Activated CD4-positive, alpha-beta memory T cell treated with anti-CD3 and anti-CD28 coated beads, Interleukin-2, amount 10 ng/mL, durations not matched to agents 7 days and 5 days (primary cell): ENCODE data around the gene NIPAL3. TPM values are rescaled to one million over a fixed set of nuclear protein-coding genes. Genes with fewer than 3 reads are reported as not detected.
A peak's percentile ranks its signal among the peaks of the same experiment; 100 is the strongest.

Source experiments
- CTCF ChIA-PET: fragments of 350-600 bp; sonication (Branson Sonifier 250); formaldehyde crosslinking; loops from one replicate; lab custom pipeline; 2021; ENCODE audit warnings: antibody characterized with exemption, inconsistent platforms; lab: Charles Lee
- POLR2A ChIA-PET: fragments of 350-600 bp; sonication (Branson Sonifier 250); formaldehyde crosslinking; loops from one replicate; lab custom pipeline; 2021; ENCODE audit warnings: antibody characterized with exemption; lab: Charles Lee
- DNase-seq: peaks from one replicate; pipeline ENCODE4 v3.0.0-alpha.2; 2020
- H3K27ac Mint-ChIP-seq: one replicate; pipeline ENCODE4 v1.8.0; 2021; ENCODE audit warnings: mild to moderate bottlenecking, mixed read lengths
- H3K27me3 Mint-ChIP-seq: one replicate; pipeline ENCODE4 v1.8.0; 2021; ENCODE audit warnings: mixed read lengths
- H3K36me3 Mint-ChIP-seq: one replicate; pipeline ENCODE4 v1.8.0; 2021; ENCODE audit warnings: low read depth, mixed read lengths
- H3K4me1 Mint-ChIP-seq: one replicate; pipeline ENCODE4 v1.8.0; 2021; ENCODE audit warnings: mixed read lengths
- H3K4me3 Mint-ChIP-seq: one replicate; pipeline ENCODE4 v1.8.0; 2021; ENCODE audit warnings: mild to moderate bottlenecking, mixed read lengths
- H3K9me3 Mint-ChIP-seq: one replicate; pipeline ENCODE4 v1.8.0; 2021; ENCODE audit warnings: mixed read lengths
- total RNA-seq, 2 experiments: library from RNA; stranded (reverse); gene quantifications; one replicate each; pipeline ENCODE4 v1.2.3, GENCODE V29; 2021

Gene NIPAL3
- 10 to 100 TPM; 51.8 to 53.5 TPM for total RNA-seq

DNA sequence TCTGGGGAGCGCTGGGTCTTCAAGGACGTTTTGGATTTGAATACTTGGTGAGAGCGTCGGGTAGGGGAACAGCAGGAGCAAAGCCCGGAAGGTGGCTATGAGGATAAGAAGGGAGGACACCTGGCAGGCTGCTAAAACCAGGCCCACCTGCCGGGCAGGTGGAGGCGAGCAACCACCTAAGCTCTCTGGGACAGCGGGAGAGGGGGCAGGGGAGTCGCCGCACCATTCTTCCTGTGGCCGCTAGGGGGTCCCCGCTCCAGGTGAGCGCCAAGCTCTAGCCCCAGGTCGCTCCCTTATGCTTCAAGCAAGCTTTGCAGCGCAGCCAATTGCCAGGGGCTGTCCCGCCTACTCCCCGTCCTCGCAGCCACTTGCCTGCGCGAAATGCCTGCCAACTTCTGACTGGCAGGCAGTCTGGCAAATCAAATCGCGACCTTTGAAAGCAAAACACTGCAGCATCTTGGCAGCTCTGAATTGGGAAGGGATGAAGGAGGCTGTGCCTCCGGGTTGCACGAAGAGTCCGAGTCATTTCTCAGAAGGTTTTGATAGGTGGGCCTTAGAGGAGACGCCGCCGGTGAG lies at the start of gene NIPAL3:
TSS of gene NIPAL3 (plus strand) at position 469 of the 576 bp plus-strand sequence. CDS start 3,746 bp downstream, outside the sequence.
- H3K4me3 Mint-ChIP-seq, result peak within 1 kb of the TSS; percentile 98
- H3K4me1 Mint-ChIP-seq, result peaks cover 61% of the 10 kb centered on the region
- peak within 1 kb of the TSS; percentile 77 for H3K27ac Mint-ChIP-seq
- CTCF ChIA-PET, result interaction anchor here (0.5 to 7.0 kb wide), 49 partner anchors 8 to 684 kb away, joined by 3 to 89 read pairs (median 6); partner anchors contain the start of genes IFNLR1 and RCAN3
- POLR2A ChIA-PET, result interaction anchor here (0.6 to 8.2 kb wide), 17 partner anchors 22 to 455 kb away, joined by 3 to 172 read pairs (median 6); partner anchors contain the start of genes CLIC4, PNRC2 and RCAN3
- peak; percentile 99 for DNase-seq
- H3K36me3 Mint-ChIP-seq, result peaks cover 19% of the 10 kb centered on the region
- H3K9me3 Mint-ChIP-seq, result no peaks in the 10 kb centered on the region
- no peaks in the 10 kb centered on the region for H3K27me3 Mint-ChIP-seq

DNA sequence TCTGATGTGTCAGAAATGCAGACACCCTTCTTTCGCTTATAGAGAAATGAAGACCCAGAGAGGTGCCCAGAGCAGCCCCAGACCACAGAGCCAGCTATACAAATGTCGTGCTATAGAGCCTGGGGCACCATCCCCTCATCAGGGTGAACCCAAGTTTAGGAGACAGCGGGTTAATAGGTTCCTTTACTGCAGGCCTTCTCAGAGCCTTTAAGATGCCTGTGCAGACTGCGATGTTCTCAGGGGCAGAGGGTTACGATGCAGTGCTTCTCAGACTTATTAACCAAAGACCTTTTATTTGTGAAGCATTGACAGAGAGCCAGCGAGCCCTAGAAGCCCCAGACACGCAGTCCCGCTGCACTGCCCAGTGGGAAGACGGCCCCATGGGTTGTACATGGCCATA lies 48.9 kb upstream of the NIPAL3 start:
- Mint-ChIP-seq H3K4me1 (peaks cover 27% of the 10 kb centered on the region), H3K27me3 (peaks cover 1% of the 10 kb centered on the region), H3K27ac (no peak overlapping the region), H3K9me3 (no peaks in the 10 kb centered on the region), H3K4me3 (no peak overlapping the region), H3K36me3 (no peaks in the 10 kb centered on the region)
- ChIA-PET POLR2A (no interaction called here), CTCF (interaction anchor here (0.9 to 2.5 kb wide), 4 partner anchors 18 to 165 kb away, joined by 4 to 8 read pairs (median 6); no protein-coding TSS in a partner anchor)
- no peak for DNase-seq

- H3K27ac Mint-ChIP-seq, result no peak overlapping the region
- no peak overlapping the region for H3K4me3 Mint-ChIP-seq
Measured at GRCh38 chr1:24369199-24369598, 46.4 kb upstream of the NIPAL3 start.

DNA sequence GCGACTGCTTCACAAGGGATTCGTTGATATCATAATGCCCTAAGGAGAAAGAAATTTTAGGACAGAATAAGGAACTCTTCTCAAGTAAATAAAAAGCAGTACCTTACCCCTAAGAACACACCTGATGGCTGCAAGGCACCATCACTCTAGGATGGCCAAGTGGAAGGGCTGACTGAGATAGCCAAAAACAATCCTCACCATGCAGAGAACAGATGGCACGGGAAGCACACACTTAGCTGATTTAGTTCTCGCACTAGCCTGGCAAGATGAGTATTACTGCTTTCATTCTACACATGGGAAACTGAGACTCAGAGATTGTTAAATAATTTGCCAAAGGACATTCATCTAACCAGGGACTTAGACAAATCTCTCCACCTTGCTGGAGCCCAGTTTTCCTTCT lies 45.8 kb upstream of the NIPAL3 start:
- Mint-ChIP-seq H3K9me3 (no peaks in the 10 kb centered on the region), H3K4me3 (no peak overlapping the region), H3K27ac (no peak overlapping the region), H3K36me3 (no peaks in the 10 kb centered on the region), H3K27me3 (no peaks in the 10 kb centered on the region), H3K4me1 (peaks cover 15% of the 10 kb centered on the region)
- DNase-seq, result no peak
- ChIA-PET CTCF (interaction anchor here (1.2 kb wide), 1 partner anchor 21 kb away, joined by 3 read pairs; no protein-coding TSS in a partner anchor), POLR2A (no interaction called here)

More at GRCh38 chr1:24369199-24369598, 46.4 kb upstream of the NIPAL3 start:
- no peaks in the 10 kb centered on the region for H3K9me3 Mint-ChIP-seq
- ChIA-PET CTCF (no interaction called here), POLR2A (interaction anchor here (1.4 to 1.7 kb wide), 2 partner anchors 13 to 22 kb away, joined by 3 to 5 read pairs; no protein-coding TSS in a partner anchor)
- H3K27me3 Mint-ChIP-seq, result no peaks in the 10 kb centered on the region
- H3K4me1 Mint-ChIP-seq, result peaks cover 21% of the 10 kb centered on the region
- H3K36me3 Mint-ChIP-seq, result no peaks in the 10 kb centered on the region
- no peak for DNase-seq

DNA sequence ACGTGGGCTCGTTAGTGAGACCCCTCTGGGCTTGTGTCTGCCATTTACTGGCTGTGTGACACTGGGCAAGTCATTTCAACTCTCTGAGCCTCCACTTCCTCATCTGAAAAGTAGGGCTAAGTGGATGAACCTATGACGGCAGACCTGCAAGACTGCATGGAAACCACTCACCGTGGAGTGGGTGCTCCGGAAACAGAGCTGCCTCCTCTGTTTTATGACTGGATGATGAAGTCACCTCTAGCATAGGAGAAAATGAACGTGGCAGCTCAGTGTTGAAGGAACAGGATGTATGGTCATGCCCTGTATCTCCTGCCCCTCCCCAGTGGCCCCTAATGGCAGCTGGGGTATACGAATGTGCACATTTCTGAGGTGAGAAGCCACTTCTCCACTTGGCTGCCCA lies 42.6 kb upstream of the NIPAL3 start:
- CTCF ChIA-PET, result interaction anchor here (1.6 kb wide), 1 partner anchor 18 kb away, joined by 6 read pairs; no protein-coding TSS in a partner anchor
- Mint-ChIP-seq H3K9me3 (no peaks in the 10 kb centered on the region), H3K4me3 (no peak overlapping the region), H3K4me1 (no peaks in the 10 kb centered on the region), H3K27me3 (no peaks in the 10 kb centered on the region), H3K27ac (no peak overlapping the region), H3K36me3 (no peaks in the 10 kb centered on the region)
- POLR2A ChIA-PET, result interaction anchor here (1.4 kb wide), 1 partner anchor 12 kb away, joined by 3 read pairs; no protein-coding TSS in a partner anchor
- DNase-seq, result no peak

DNA sequence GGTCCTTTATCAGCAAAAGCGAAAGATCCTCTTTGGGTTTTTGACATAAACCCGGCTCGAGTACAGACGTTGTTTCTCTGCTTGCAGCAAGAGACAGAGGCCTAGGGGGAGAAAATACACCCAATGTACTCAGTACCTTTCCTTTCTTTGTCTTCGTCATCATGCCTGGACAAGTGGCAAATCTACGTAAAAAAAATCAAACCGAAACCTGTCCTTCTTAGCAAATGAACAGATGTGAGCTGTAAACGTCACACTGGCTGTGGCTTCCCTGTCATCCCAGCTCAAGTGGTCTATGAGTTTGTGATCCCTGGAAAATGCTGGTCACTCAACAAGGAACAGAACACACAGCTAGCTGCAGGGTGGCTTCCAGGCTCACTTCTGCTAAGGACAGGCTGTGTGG lies 41.9 kb upstream of the NIPAL3 start:
- no peaks in the 10 kb centered on the region for H3K27me3 Mint-ChIP-seq

GRCh38 chr1:24374891-24375786 lies 40.5 kb upstream of the NIPAL3 start:
- Mint-ChIP-seq H3K4me1 (no peaks in the 10 kb centered on the region), H3K36me3 (peaks cover 2% of the 10 kb centered on the region), H3K27ac (no peak overlapping the region), H3K4me3 (no peak overlapping the region), H3K27me3 (no peaks in the 10 kb centered on the region), H3K9me3 (no peaks in the 10 kb centered on the region)
- DNase-seq, result no peak
- ChIA-PET POLR2A (no interaction called here), CTCF (no interaction called here)

More for the DNA sequence above, 41.9 kb upstream of the NIPAL3 start:
- no peak overlapping the region for H3K4me3 Mint-ChIP-seq
- no peak overlapping the region for H3K27ac Mint-ChIP-seq
- POLR2A ChIA-PET, result interaction anchor here (1.4 kb wide), 1 partner anchor 11 kb away, joined by 3 read pairs; no protein-coding TSS in a partner anchor
- no peaks in the 10 kb centered on the region for H3K4me1 Mint-ChIP-seq
- H3K36me3 Mint-ChIP-seq, result no peaks in the 10 kb centered on the region
- no peaks in the 10 kb centered on the region for H3K9me3 Mint-ChIP-seq
- CTCF ChIA-PET, result interaction anchor here (1.6 kb wide), 1 partner anchor 18 kb away, joined by 6 read pairs; no protein-coding TSS in a partner anchor
- DNase-seq, result no peak

DNA sequence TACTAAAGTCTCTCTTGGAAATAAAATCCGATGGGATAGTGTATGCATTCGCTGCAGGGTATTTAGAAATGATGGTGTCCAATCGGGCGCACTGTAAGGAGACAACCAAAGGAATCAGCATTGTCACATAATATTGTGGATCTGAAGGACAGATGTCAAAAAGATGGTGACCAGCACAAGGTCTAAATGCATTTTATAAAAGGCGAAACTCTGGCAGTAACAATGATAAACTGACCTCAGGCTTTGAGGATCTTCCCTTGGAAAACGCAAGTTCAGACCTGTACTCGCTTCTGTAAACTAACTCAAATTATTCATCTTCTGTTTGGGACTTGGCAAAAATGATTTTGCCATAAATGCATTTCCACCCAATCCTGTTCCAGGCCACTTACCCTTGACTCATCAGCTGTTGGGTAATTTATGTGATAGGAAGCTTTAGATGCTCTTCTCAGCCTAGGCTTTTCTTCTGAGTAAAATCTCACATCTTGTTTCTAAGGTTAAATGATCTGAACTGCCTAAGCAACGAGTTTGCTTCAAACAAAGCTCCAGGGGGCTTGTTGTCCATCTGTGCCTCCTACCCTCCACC lies 35.8 kb upstream of the NIPAL3 start:
- H3K9me3 Mint-ChIP-seq, result no peaks in the 10 kb centered on the region
- peaks cover 14% of the 10 kb centered on the region for H3K4me1 Mint-ChIP-seq
- no peak overlapping the region for H3K4me3 Mint-ChIP-seq
- DNase-seq, result no peak
- H3K36me3 Mint-ChIP-seq, result peaks cover 7% of the 10 kb centered on the region
- ChIA-PET POLR2A (no interaction called here), CTCF (interaction anchor here (1.0 to 2.5 kb wide), 3 partner anchors 11 to 181 kb away, joined by 3 to 8 read pairs (median 6); no protein-coding TSS in a partner anchor)
- H3K27ac Mint-ChIP-seq, result no peak overlapping the region
- H3K27me3 Mint-ChIP-seq, result no peaks in the 10 kb centered on the region

DNA sequence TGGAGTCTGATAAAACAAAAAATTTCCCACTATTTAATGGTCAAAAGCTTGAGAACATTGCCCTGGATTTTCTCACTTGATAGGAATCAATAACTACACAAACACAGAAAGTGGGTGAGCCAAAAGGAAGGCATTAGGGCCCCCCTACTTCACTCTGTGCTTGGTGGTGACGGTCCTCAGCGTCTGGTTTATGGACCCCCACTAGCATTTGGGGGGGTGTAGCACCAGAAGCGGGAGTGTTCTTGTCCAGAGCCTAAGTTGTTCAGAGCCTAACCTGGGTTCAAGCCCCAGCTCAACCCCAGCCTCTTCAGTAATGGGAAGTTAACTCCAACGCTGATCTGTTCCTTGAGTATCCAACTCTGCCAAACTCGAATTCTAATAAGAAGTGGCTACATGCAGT lies 35.1 kb upstream of the NIPAL3 start:
- peaks cover 7% of the 10 kb centered on the region for H3K36me3 Mint-ChIP-seq
- no peak for DNase-seq
- ChIA-PET POLR2A (no interaction called here), CTCF (interaction anchor here (1.0 to 2.5 kb wide), 3 partner anchors 10 to 182 kb away, joined by 3 to 8 read pairs (median 6); no protein-coding TSS in a partner anchor)
- H3K4me1 Mint-ChIP-seq, result peaks cover 21% of the 10 kb centered on the region
- H3K9me3 Mint-ChIP-seq, result no peaks in the 10 kb centered on the region
- H3K27ac Mint-ChIP-seq, result no peak overlapping the region
- H3K27me3 Mint-ChIP-seq, result no peaks in the 10 kb centered on the region
- H3K4me3 Mint-ChIP-seq, result no peak overlapping the region

DNA sequence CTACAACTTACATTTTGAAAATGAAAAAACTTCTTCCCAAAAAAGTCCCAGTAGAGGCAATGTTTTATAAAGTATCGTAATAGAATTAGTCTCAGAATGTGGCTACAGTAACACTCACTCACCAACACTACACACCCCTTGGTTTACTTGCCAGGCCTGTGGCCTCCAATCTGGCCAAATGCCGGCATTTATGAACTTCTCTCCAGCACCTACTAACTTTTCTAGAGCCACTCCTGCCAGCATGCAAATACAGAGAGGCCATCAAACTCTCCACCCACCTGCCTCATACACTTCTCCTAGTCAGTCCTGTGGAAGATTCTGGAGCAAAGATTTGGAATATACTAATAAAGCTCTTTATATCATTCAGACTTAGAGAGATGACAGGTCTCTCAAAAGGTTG lies 34.3 kb upstream of the NIPAL3 start:
- Mint-ChIP-seq H3K27me3 (no peaks in the 10 kb centered on the region), H3K27ac (no peak overlapping the region), H3K4me1 (peaks cover 27% of the 10 kb centered on the region), H3K36me3 (peaks cover 7% of the 10 kb centered on the region), H3K9me3 (no peaks in the 10 kb centered on the region), H3K4me3 (no peak overlapping the region)
- DNase-seq, result no peak
- ChIA-PET POLR2A (no interaction called here), CTCF (interaction anchor here (1.8 to 2.5 kb wide), 2 partner anchors 9 to 183 kb away, joined by 6 to 8 read pairs; no protein-coding TSS in a partner anchor)

DNA sequence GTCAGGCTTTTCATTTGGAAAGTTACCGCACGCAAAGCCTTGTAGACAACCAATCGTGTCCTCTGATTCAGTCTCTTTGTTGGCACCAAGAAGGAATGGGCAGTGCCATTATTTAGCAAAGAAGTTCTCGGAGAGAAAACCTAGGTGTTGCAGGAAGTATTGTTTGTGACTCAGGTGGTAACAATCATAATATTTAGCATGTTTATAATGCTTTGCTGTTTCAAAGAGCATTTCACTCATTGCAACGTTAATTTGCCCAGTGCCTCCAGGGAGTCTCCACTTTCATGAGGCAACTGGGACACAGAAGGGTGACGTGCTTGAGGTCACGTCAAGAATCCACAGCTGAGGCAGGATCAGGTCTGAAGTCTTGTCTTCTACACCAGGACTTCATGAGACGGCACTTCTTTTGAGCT lies 33.4 kb upstream of the NIPAL3 start:
- DNase-seq, result no peak
- CTCF ChIA-PET, result interaction anchor here (0.7 to 3.5 kb wide), 3 partner anchors 10 to 184 kb away, joined by 3 to 37 read pairs (median 8); no protein-coding TSS in a partner anchor
- POLR2A ChIA-PET, result interaction anchor here (1.2 kb wide), 1 partner anchor 14 kb away, joined by 5 read pairs; no protein-coding TSS in a partner anchor

GRCh38 chr1:24383381-24383940 lies 32.1 kb upstream of the NIPAL3 start:
- no peak for DNase-seq
- Mint-ChIP-seq H3K9me3 (no peaks in the 10 kb centered on the region), H3K27ac (peak overlapping the region; percentile 82), H3K27me3 (no peaks in the 10 kb centered on the region), H3K36me3 (peaks cover 12% of the 10 kb centered on the region), H3K4me1 (peaks cover 35% of the 10 kb centered on the region), H3K4me3 (no peak overlapping the region)
- POLR2A ChIA-PET, result interaction anchor here (1.0 to 2.5 kb wide), 8 partner anchors 10 to 233 kb away, joined by 3 to 25 read pairs (median 6); no protein-coding TSS in a partner anchor
- CTCF ChIA-PET, result interaction anchor here (0.6 to 3.7 kb wide), 12 partner anchors 9 to 260 kb away, joined by 3 to 49 read pairs (median 8); partner anchors contain the start of genes IFNLR1, NIPAL3 and SRRM1

More for the DNA sequence above, 33.4 kb upstream of the NIPAL3 start:
- Mint-ChIP-seq H3K9me3 (no peaks in the 10 kb centered on the region), H3K27me3 (no peaks in the 10 kb centered on the region), H3K27ac (no peak overlapping the region), H3K4me3 (no peak overlapping the region), H3K36me3 (peaks cover 10% of the 10 kb centered on the region), H3K4me1 (peaks cover 35% of the 10 kb centered on the region)
